Measurements from ENCODE around the gene MUC4. TPM values are rescaled to one million over a fixed set of nuclear protein-coding genes. Genes with fewer than 3 reads are reported as not detected.

MUC4 gene
- polyA plus RNA-seq, 3 donors = not detected

DNA sequence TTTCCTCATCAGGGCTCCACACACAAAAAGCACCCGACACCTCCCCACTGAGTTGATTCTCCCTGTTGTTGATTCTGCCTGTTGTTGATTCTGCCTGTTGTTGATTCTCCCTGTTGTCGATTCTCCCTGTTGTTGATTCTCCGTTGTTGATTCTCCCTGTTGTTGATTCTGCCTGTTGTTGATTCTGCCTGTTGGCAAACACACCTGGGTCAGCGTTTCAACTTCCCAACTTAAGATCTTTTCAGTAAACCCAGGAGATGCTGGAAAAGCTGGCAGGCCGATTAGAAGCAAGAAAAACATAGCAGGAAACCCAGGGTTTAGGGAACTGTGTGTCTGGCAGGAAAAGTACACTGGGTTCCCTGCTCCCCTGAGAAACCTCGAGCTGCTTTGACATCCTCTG lies 48.7 kb upstream of the MUC4 start:
- H3K27me3 Mint-ChIP-seq (ENCODE audit: low read depth in 3 of 3) = peaks cover 9 to 29% (median 17%) of the 10 kb centered on the region in 3 donors
- no peaks in the 10 kb centered on the region for H3K9me3 ChIP-seq (replicated peaks in 1 of 2; ENCODE audit: control insufficient read depth in 1 of 2, insufficient read depth in 1 of 2, low read length in 2 of 2)
- H3K4me3 Mint-ChIP-seq = peak overlapping the region in 1 of 2 donors; percentile 64
- H3K36me3 ChIP-seq (replicated peaks in 1 of 2; ENCODE audit: control insufficient read depth in 1 of 2, insufficient read depth in 2 of 2, low read length in 2 of 2) = peaks cover 13 to 19% of the 10 kb centered on the region in 2 donors
- peaks cover 30% of the 10 kb centered on the region for H4K20me1 ChIP-seq (ENCODE audit: insufficient read depth, low read length)
- intact Hi-C loops (cut with micrococcal nuclease) = loop anchor here in 1 of 2 donors (1.0 kb wide), 1 partner anchor 55 kb away; no protein-coding TSS in a partner anchor
- no peaks in the 10 kb centered on the region for H3K79me2 ChIP-seq (ENCODE audit: insufficient read depth, low read length)
- WGBS (ENCODE audit: insufficient coverage) = 100% methylated on average over 1 of the region's 6 CpGs
- peaks cover 12 to 19% of the 10 kb centered on the region in 2 donors for H3K36me3 Mint-ChIP-seq
- no peak overlapping the region for H3K9ac ChIP-seq (ENCODE audit: insufficient read depth, low read length, poor library complexity, severe bottlenecking)
- no peak for DNase-seq
- peaks cover 0 to 5% of the 10 kb centered on the region in 2 donors for H3K27me3 ChIP-seq (ENCODE audit: control insufficient read depth in 2 of 2, insufficient read depth in 2 of 2, low read length in 2 of 2)
- H3K4me1 Mint-ChIP-seq = peaks cover 16% of the 10 kb centered on the region
- H2AFZ ChIP-seq (ENCODE audit: insufficient read depth, low read depth, low read length, poor library complexity, severe bottlenecking) = no peak overlapping the region
- H3K4me1 ChIP-seq (ENCODE audit: control insufficient read depth in 1 of 2, insufficient read depth in 2 of 2, low read length in 2 of 2) = peaks cover 4% of the 10 kb centered on the region in 2 donors
- H3K9me3 Mint-ChIP-seq = peaks cover 0 to 2% (median 0%) of the 10 kb centered on the region in 7 donors
- H3K4me2 ChIP-seq (replicated peaks; ENCODE audit: extremely low read depth, low read length, poor library complexity, severe bottlenecking) = no peak overlapping the region
- TF ChIP-seq, protein P1, sequence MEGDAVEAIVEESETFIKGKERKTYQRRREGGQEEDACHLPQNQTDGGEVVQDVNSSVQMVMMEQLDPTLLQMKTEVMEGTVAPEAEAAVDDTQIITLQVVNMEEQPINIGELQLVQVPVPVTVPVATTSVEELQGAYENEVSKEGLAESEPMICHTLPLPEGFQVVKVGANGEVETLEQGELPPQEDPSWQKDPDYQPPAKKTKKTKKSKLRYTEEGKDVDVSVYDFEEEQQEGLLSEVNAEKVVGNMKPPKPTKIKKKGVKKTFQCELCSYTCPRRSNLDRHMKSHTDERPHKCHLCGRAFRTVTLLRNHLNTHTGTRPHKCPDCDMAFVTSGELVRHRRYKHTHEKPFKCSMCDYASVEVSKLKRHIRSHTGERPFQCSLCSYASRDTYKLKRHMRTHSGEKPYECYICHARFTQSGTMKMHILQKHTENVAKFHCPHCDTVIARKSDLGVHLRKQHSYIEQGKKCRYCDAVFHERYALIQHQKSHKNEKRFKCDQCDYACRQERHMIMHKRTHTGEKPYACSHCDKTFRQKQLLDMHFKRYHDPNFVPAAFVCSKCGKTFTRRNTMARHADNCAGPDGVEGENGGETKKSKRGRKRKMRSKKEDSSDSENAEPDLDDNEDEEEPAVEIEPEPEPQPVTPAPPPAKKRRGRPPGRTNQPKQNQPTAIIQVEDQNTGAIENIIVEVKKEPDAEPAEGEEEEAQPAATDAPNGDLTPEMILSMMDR (IDR thresholded peaks at IDR 0.05) = no peak
- no peak overlapping the region for H3K4me3 ChIP-seq (replicated peaks in 1 of 3; ENCODE audit: low read depth in 2 of 3, low read length in 3 of 3)
- H3K27ac ChIP-seq (ENCODE audit: low read depth in 1 of 2, low read length in 2 of 2) = no peak overlapping the region
- peak overlapping the region in 1 of 7 donors; percentile 19 for H3K27ac Mint-ChIP-seq

GRCh38 chr3:195859846-195860411 lies 48.2 kb upstream of the MUC4 start:
- peak overlapping the region in 1 of 7 donors; percentile 33 for H3K27ac Mint-ChIP-seq
- no peak overlapping the region for H3K4me3 ChIP-seq (replicated peaks in 1 of 3; ENCODE audit: low read depth in 2 of 3, low read length in 3 of 3)
- H3K36me3 Mint-ChIP-seq = peaks cover 9 to 15% of the 10 kb centered on the region in 2 donors
- H3K9ac ChIP-seq (ENCODE audit: insufficient read depth, low read length, poor library complexity, severe bottlenecking) = no peak overlapping the region
- H3K4me3 Mint-ChIP-seq = peak overlapping the region; percentile 64 to 79
- H3K27me3 Mint-ChIP-seq (ENCODE audit: low read depth in 3 of 3) = peaks cover 9 to 29% (median 17%) of the 10 kb centered on the region in 3 donors
- H4K20me1 ChIP-seq (ENCODE audit: insufficient read depth, low read length) = peaks cover 26% of the 10 kb centered on the region
- 87% methylated on average over 23 of the region's 23 CpGs for WGBS (ENCODE audit: insufficient coverage)
- DNase-seq = no peak
- H3K9me3 ChIP-seq (replicated peaks in 1 of 2; ENCODE audit: control insufficient read depth in 1 of 2, insufficient read depth in 1 of 2, low read length in 2 of 2) = no peaks in the 10 kb centered on the region
- peak overlapping the region; percentile 56 for H2AFZ ChIP-seq (ENCODE audit: insufficient read depth, low read depth, low read length, poor library complexity, severe bottlenecking)
- TF ChIP-seq, protein P1 (IDR thresholded peaks at IDR 0.05) = no peak
- H3K79me2 ChIP-seq (ENCODE audit: insufficient read depth, low read length) = no peaks in the 10 kb centered on the region
- peaks cover 10 to 14% of the 10 kb centered on the region in 2 donors for H3K36me3 ChIP-seq (replicated peaks in 1 of 2; ENCODE audit: control insufficient read depth in 1 of 2, insufficient read depth in 2 of 2, low read length in 2 of 2)
- H3K27me3 ChIP-seq (ENCODE audit: control insufficient read depth in 2 of 2, insufficient read depth in 2 of 2, low read length in 2 of 2) = peaks cover 0 to 5% of the 10 kb centered on the region in 2 donors
- intact Hi-C loops (cut with micrococcal nuclease) = loop anchor here (1.0 to 2.0 kb wide), 2 partner anchors 31 to 55 kb away; no protein-coding TSS in a partner anchor
- H3K9me3 Mint-ChIP-seq = peaks cover 0 to 2% (median 0%) of the 10 kb centered on the region in 7 donors
- H3K4me2 ChIP-seq (replicated peaks; ENCODE audit: extremely low read depth, low read length, poor library complexity, severe bottlenecking) = no peak overlapping the region
- H3K4me1 Mint-ChIP-seq = peaks cover 16% of the 10 kb centered on the region
- peaks cover 4% of the 10 kb centered on the region in 2 donors for H3K4me1 ChIP-seq (ENCODE audit: control insufficient read depth in 1 of 2, insufficient read depth in 2 of 2, low read length in 2 of 2)
- no peak overlapping the region for H3K27ac ChIP-seq (ENCODE audit: low read depth in 1 of 2, low read length in 2 of 2)

Data from CD14-positive monocyte (primary cell).